PC-9 (cell line): ENCODE measurements around the gene BUD13.

Experiments used
- EZH2 ChIP-seq: fragments of 200-600 bp; sonication (generic); IDR thresholded peaks from 2 replicates; pipeline ENCODE4 v1.8.0; 2017; ENCODE audit warnings: antibody characterized with exemption, low read depth
- TF ChIP-seq, protein P1 (sequence below): fragments of 200-600 bp; sonication (generic); conservative IDR thresholded peaks from 2 replicates; pipeline ENCODE4 v1.6.1; 2017; ENCODE audit warnings: mixed run types, antibody characterized with exemption, mild to moderate bottlenecking, moderate library complexity

DNA sequence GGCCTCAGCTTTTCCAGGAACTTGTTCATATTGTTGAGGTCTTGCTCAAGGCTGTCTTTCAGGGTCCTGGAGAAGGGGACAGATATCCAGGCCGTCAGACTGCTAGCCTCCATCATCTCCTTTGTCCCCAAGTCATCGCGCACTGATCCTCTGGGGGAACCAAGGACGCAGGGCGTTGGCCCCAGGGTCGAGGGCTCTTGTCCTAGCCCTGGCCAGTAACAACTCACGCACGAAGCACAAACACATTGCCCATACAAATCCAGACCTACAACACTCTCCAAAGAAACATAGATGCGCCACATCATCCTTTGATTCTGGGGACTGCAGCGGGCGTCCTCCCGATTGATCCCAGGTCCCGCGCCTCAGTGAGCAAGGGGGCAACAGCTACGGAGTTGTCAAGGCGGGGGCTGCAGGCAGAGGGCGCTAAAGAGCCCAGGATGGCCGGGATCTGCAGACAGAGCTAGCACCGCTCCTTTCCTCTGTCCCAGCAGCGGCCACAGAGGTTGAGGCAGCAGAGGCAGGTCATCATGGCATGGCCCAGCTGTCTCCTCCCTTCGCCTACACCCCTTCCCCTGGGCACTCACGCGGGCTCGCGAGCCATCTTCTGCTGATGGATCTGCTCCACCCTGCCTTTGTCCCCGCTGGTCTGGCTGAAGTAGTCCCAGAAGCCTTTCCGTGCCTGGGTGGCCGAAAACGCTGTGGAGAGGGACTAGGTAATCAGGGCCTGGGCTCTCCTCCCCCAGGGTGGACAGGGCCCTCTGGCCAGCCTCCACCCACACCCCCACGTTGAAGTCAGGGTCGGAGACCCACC is 18.4 kb upstream of the BUD13 start:
- TF ChIP-seq, protein P1, sequence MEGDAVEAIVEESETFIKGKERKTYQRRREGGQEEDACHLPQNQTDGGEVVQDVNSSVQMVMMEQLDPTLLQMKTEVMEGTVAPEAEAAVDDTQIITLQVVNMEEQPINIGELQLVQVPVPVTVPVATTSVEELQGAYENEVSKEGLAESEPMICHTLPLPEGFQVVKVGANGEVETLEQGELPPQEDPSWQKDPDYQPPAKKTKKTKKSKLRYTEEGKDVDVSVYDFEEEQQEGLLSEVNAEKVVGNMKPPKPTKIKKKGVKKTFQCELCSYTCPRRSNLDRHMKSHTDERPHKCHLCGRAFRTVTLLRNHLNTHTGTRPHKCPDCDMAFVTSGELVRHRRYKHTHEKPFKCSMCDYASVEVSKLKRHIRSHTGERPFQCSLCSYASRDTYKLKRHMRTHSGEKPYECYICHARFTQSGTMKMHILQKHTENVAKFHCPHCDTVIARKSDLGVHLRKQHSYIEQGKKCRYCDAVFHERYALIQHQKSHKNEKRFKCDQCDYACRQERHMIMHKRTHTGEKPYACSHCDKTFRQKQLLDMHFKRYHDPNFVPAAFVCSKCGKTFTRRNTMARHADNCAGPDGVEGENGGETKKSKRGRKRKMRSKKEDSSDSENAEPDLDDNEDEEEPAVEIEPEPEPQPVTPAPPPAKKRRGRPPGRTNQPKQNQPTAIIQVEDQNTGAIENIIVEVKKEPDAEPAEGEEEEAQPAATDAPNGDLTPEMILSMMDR = peak; percentile 87
- no peak for TF ChIP-seq EZH2
